HG03095 (cell line): ENCODE results near the gene B4GALT6.

Experiments
- ATAC-seq: cut with Tn5 transposase; IDR thresholded peaks from one replicate; pipeline ENCODE4 v1.9.1; 2021; ENCODE audit warnings: moderate library complexity; ENCODE audit not compliant: unreplicated experiment

B4GALT6 gene

DNA sequence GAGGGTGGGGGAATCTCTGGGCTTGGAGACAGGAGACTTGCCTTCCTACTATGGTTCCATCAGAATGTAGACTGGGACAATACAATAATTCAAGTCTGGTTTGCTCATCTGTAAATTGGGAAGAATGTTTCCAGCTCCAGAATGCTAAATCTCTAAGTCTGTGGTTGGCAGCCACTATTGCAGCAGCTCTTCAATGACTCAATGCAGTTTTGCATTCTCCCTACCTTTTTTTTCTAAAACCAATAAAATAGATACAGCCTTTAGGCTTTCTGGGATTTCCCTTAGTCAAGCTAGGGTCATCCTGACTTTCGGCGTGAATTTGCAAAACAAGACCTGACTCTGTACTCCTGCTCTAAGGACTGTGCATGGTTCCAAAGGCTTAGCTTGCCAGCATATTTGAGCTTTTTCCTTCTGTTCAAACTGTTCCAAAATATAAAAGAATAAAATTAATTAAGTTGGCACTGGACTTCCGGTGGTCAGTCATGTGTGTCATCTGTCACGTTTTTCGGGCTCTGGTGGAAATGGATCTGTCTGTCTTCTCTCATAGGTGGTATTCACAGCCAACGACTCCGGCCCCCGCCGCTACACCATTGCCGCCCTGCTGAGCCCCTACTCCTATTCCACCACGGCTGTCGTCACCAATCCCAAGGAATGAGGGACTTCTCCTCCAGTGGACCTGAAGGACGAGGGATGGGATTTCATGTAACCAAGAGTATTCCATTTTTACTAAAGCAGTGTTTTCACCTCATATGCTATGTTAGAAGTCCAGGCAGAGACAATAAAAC is 86.2 kb downstream of the B4GALT6 start:
- no peak for ATAC-seq

DNA sequence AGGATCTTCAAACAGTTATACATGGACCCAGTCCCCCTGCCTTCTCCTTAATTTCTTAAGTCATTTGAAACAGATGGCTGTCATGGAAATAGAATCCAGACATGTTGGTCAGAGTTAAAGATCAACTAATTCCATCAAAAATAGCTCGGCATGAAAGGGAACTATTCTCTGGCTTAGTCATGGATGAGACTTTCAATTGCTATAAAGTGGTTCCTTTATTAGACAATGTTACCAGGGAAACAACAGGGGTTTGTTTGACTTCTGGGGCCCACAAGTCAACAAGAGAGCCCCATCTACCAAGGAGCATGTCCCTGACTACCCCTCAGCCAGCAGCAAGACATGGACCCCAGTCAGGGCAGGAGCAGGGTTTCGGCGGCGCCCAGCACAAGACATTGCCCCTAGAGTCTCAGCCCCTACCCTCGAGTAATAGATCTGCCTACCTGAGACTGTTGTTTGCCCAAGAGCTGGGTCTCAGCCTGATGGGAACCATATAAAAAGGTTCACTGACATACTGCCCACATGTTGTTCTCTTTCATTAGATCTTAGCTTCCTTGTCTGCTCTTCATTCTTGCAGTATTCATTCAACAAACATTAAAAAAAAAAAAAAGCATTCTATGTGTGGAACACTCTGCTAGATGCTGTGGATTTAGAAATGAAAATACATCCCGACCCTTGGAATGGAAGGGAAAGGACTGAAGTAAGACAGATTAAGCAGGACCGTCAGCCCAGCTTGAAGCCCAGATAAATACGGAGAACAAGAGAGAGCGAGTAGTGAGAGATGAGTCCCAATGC is 88.1 kb downstream of the B4GALT6 start:
- no peak for ATAC-seq

DNA sequence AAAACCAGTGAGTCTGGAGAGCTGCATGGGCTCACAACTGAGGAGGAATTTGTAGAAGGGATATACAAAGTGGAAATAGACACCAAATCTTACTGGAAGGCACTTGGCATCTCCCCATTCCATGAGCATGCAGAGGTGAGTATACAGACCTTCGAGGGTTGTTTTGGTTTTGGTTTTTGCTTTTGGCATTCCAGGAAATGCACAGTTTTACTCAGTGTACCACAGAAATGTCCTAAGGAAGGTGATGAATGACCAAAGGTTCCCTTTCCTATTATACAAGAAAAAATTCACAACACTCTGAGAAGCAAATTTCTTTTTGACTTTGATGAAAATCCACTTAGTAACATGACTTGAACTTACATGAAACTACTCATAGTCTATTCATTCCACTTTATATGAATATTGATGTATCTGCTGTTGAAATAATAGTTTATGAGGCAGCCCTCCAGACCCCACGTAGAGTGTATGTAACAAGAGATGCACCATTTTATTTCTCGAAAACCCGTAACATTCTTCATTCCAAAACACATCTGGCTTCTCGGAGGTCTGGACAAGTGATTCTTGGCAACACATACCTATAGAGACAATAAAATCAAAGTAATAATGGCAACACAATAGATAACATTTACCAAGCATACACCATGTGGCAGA is 89.1 kb downstream of the B4GALT6 start:
- no peak for ATAC-seq

DNA sequence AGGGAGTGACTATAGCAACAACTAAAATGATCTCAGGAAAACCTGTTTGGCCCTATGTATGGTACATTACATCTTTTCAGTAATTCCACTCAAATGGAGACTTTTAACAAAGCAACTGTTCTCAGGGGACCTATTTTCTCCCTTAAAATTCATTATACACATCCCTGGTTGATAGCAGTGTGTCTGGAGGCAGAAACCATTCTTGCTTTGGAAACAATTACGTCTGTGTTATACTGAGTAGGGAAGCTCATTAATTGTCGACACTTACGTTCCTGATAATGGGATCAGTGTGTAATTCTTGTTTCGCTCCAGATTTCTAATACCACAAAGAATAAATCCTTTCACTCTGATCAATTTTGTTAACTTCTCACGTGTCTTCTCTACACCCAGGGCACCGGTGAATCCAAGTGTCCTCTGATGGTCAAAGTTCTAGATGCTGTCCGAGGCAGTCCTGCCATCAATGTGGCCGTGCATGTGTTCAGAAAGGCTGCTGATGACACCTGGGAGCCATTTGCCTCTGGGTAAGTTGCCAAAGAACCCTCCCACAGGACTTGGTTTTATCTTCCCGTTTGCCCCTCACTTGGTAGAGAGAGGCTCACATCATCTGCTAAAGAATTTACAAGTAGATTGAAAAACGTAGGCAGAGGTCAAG is 91.7 kb downstream of the B4GALT6 start:
- ATAC-seq: no peak

- ATAC-seq: no peak
These were observed 92.8 kb downstream of the B4GALT6 start, which contains the start of gene TTR for GRCh38 chr18:31591628-31592027. Gene TTR (plus strand): TSS chr18:31591877. CDS start chr18:31591903, 26 bp downstream.

- ATAC-seq: no peak
These were observed 93.3 kb downstream of the B4GALT6 start for GRCh38 chr18:31591113-31591512.

- no peak for ATAC-seq
These were observed 93.8 kb downstream of the B4GALT6 start for GRCh38 chr18:31590570-31590969.

- ATAC-seq: no peak
These were observed 96.9 kb downstream of the B4GALT6 start for GRCh38 chr18:31587529-31587928.

GRCh38 chr18:31586616-31587015 is 97.8 kb downstream of the B4GALT6 start:
- ATAC-seq: no peak

GRCh38 chr18:31585991-31586390 is 98.4 kb downstream of the B4GALT6 start:
- no peak for ATAC-seq

GRCh38 chr18:31583185-31583854 is 101.1 kb downstream of the B4GALT6 start:
- ATAC-seq: no peak

- ATAC-seq: no peak
These were observed 102.7 kb downstream of the B4GALT6 start for GRCh38 chr18:31581498-31582197.

DNA sequence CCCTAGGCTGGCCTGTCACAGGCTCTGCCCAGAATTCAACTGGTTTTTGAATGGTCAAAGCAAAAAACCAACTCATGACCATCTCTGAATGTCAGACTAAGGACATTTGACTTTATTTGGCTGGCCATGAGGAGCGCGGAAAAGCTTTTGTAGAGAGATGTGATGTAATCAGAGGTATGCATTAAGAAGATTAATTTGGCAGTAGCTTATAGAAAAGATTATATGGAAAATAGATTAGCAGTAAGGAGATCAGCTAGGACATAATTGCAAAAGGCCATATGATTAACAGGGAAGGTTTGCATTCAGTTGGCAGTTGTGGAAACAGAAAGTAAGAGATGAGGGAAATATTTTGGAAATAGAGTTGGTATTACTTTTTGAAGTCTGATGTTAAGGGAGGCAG is 105.0 kb downstream of the B4GALT6 start:
- ATAC-seq: no peak

DNA sequence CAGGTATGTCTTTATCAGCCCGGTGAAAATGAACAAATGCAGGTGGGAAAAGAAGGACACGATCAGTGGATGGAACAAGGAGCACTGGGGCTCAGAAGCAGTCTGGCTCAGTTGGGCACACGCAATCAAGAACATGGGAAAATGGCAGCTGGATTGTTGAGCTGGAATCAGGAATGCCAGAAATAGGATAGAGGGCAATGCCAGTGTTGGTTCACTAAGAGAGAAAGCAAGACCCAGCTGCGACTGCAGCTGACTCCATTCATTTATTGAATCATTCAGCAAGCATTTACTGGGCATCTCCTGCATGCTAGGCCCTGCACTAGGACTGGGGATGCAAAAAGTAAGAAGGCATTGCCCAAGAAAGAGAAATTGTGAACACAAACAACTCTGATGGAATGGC is 106.3 kb downstream of the B4GALT6 start:
- no peak for ATAC-seq

DNA sequence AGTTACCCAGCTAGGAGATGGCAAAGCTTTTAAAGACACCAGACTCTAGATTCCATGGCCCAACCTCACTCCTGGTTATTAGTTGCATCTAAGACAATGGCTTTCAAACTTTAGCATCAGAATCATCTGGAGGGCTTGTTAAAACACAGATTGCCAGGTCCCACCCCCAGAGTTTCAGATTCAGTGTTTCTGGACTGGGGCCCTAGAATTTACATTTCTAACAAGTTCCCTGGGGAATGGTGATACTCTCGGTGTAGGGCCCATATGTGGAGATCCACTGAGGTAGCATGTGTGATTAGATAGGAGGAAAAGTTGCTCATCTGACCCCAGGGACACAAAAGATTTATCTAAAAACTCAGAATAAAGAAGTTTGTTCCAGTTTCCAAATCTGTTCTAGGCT is 107.2 kb downstream of the B4GALT6 start:
- ATAC-seq: peak; percentile 22

GRCh38 chr18:31576670-31577069 is 107.7 kb downstream of the B4GALT6 start:
- ATAC-seq: peak; percentile 50

- no peak for ATAC-seq
These were observed 108.7 kb downstream of the B4GALT6 start for GRCh38 chr18:31575515-31576257.

DNA sequence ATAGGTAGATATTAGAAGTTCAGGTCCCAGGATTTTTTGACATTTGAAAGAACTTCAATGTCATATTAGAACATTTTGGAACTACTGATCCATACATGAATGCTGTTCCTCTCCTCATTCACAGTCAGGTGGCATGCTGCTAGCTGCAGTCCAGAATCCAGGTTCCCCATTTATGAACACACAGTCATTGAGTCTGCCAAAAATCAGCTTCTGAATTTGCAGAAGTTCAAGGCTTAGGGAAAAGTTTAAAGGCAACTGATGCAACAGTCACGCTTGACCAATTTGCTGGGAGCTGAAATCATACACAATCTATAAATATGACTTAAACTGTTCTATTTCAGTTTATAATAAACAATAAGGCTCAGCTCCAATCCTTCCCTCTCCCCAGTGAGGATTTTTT is 110.0 kb downstream of the B4GALT6 start:
- ATAC-seq: no peak
